GM19328 (cell line): ENCODE results near the gene HNRNPLL.
"Not testable (repeated sequence)": the region's sequence is repeated elsewhere in the genome, so short reads cannot be mapped to it uniquely, and the experiment has no call there.

Experiments
- ATAC-seq: cut with Tn5 transposase; IDR thresholded peaks from one replicate; pipeline ENCODE4 v1.9.1; 2021; ENCODE audit warnings: mild to moderate bottlenecking, moderate library complexity; ENCODE audit not compliant: unreplicated experiment

HNRNPLL gene

GRCh38 chr2:38620282-38620977 is 17.7 kb upstream of the HNRNPLL start:
- no peak for ATAC-seq

GRCh38 chr2:38619458-38620164 is 16.9 kb upstream of the HNRNPLL start:
- ATAC-seq, result no peak

- no peak for ATAC-seq
These were observed 14.6 kb upstream of the HNRNPLL start for GRCh38 chr2:38617301-38617700.

- ATAC-seq, result no peak
These were observed 12.5 kb upstream of the HNRNPLL start for GRCh38 chr2:38615237-38615636.

- no peak for ATAC-seq
These were observed 11.1 kb upstream of the HNRNPLL start for GRCh38 chr2:38613849-38614213.

- no peak for ATAC-seq
These were observed 10.6 kb upstream of the HNRNPLL start for GRCh38 chr2:38613126-38613848.

- ATAC-seq, result no peak
These were observed 8.4 kb upstream of the HNRNPLL start for GRCh38 chr2:38610851-38611801.

GRCh38 chr2:38609246-38609645 is 6.5 kb upstream of the HNRNPLL start:
- not testable (repeated sequence) for ATAC-seq

GRCh38 chr2:38608755-38609154 is 6.0 kb upstream of the HNRNPLL start:
- no peak for ATAC-seq

- no peak for ATAC-seq
These were observed 2.6 kb upstream of the HNRNPLL start for GRCh38 chr2:38605298-38605830.

GRCh38 chr2:38603402-38604290 is 918 bp upstream of the HNRNPLL start:
- ATAC-seq, result peak; percentile 40

GRCh38 chr2:38602136-38602731 is 494 bp downstream of the HNRNPLL start:
- peak; percentile 9 for ATAC-seq

- no peak for ATAC-seq
These were observed 1.1 kb downstream of the HNRNPLL start for GRCh38 chr2:38601463-38602135.

- ATAC-seq, result no peak
These were observed 1.7 kb downstream of the HNRNPLL start for GRCh38 chr2:38600921-38601455.

GRCh38 chr2:38600242-38600891 is 2.4 kb downstream of the HNRNPLL start:
- ATAC-seq, result no peak

- ATAC-seq, result no peak
These were observed 3.0 kb downstream of the HNRNPLL start for GRCh38 chr2:38599706-38600105.

GRCh38 chr2:38598991-38599295 is 3.8 kb downstream of the HNRNPLL start:
- no peak for ATAC-seq
